Erythroblast (primary cell): ENCODE data around the gene DUSP7.

Source experiments
- GATA1 ChIP-seq: IDR thresholded peaks from 2 replicates; pipeline ENCODE4 v1.6.1; 2011; ENCODE audit warnings: low read depth, mild to moderate bottlenecking, control low read depth, low read length, moderate library complexity
- POLR2A ChIP-seq: IDR thresholded peaks from 2 replicates; pipeline ENCODE4 v1.6.1; 2011; ENCODE audit warnings: mild to moderate bottlenecking, low read length

GRCh38 chr3:52091586-52092270 is 35.4 kb upstream of the DUSP7 start:
- TF ChIP-seq POLR2A (no peak), GATA1 (no peak)
